Ovary (tissue), 9 donors: Measurements from ENCODE around the gene TPK1. TPM values are rescaled to one million over a fixed set of nuclear protein-coding genes. Genes with fewer than 3 reads are reported as not detected.
"Not testable (repeated sequence)": the region's sequence is repeated elsewhere in the genome, so short reads cannot be mapped to it uniquely, and the experiment has no call there.

Experiments
- DNase-seq, 5 donors: peaks; one replicate each; pipeline ENCODE4 v3.0.0-alpha.2; 2019 to 2020
- H3K27ac ChIP-seq, 2 donors: fragments of 200-600 bp; one replicate each; pipeline versions ENCODE4 v1.5.1 to v1.8.0; 2019 to 2022
- H3K27me3 ChIP-seq: fragments of 200-600 bp; one replicate; pipeline ENCODE4 v1.8.0; 2022
- H3K36me3 ChIP-seq: fragments of 200-600 bp; sonication (generic); one replicate; pipeline ENCODE4 v1.5.1; 2019
- H3K4me1 ChIP-seq: one replicate; pipeline ENCODE4 v1.8.1; 2013; ENCODE audit warnings: mild to moderate bottlenecking, moderate library complexity; ENCODE audit not compliant: insufficient read depth
- H3K4me3 ChIP-seq: fragments of 200-600 bp; sonication (generic); one replicate; pipeline ENCODE4 v1.5.1; 2017
- H3K9me3 ChIP-seq, 2 donors: fragments of 200-600 bp in 1 of 2; sonication (generic) in 1 of 2; one replicate each; pipeline versions ENCODE4 v1.5.1 to v1.8.1; 2013 to 2019; ENCODE audit warnings: mild to moderate bottlenecking in 1 of 2, moderate library complexity in 1 of 2
- CTCF ChIP-seq, 3 donors: fragments of 450-650 bp in 2 of 3; fragments of 200-600 bp in 1 of 3; IDR thresholded peaks; one replicate each; pipeline versions ENCODE4 v1.5.1 to v1.8.0; 2016 to 2022; ENCODE audit warnings: antibody characterized with exemption in 3 of 3, mild to moderate bottlenecking in 1 of 3
- EP300 ChIP-seq: sonication (generic); formaldehyde crosslinking; IDR thresholded peaks from one replicate; pipeline ENCODE4 v1.6.1; 2017; ENCODE audit warnings: antibody characterized with exemption
- POLR2A ChIP-seq: fragments of 450-650 bp; IDR thresholded peaks from one replicate; pipeline ENCODE4 v1.6.1; 2017; ENCODE audit warnings: antibody characterized with exemption, mild to moderate bottlenecking, moderate library complexity
- WGBS, 3 donors: extraction: QIAGEN DNeasy Blood & Tissue Kit in 1 of 3; methylation state at CpG; one replicate each; pipeline versions ENCODE4 v1.1.5 to v1.1.7; 2013 to 2017; 5-methylcytosine and 5-hydroxymethylcytosine counted together
- intact Hi-C, 4 donors: fragments of 100-400 bp; cut with DNase I; formaldehyde crosslinking; loops; one replicate each; pipeline versions ENCODE4 v1.11.0 to v1.15.1; 2022 to 2023
- polyA plus RNA-seq, 2 donors: library from polyadenylated mRNA; stranded (reverse); fragments of 200-250 nt in 1 of 2; fragments of 350-450 nt in 1 of 2; fragmentation: Illumina TruSeq in 1 of 2; extraction: RNeasy Lipid Tissue Mini Kit (QIAGEN cat#74804) in 1 of 2; gene quantifications; one replicate each; pipeline ENCODE4 v1.2.3, GENCODE V29; 2013 to 2014
- total RNA-seq, 7 donors: library from RNA; depleted of rRNA in 2 of 7; stranded (reverse); fragments of >200 nt in 2 of 7; fragmentation: NEBNext Ultra II Directional in 3 of 7; extraction: Animal tissue kit (Norgen Biotek cat#: 25700) in 3 of 7; gene quantifications; one replicate each; pipeline versions ENCODE4 v1.1.0 to v1.2.4, GENCODE V29; 2016 to 2023
- donor health status: DM: no; HTN: no; CAD: no; lungs with moderate emphysema.
- donor health status: DM: no; HTN: no; CAD: no.
- donor health status: Bipolar disorder and iron deficiency.
- donor health status: DM: yes; HTN: yes; CAD: no.
- donor health status: DM: no; HTN: no; CAD: no.
- donor health status: DM: yes; HTN: yes; CAD: no.

TPK1 gene
- total and polyA plus RNA-seq, 9 donors, result 3.2 to 13.1 (median 4.6) TPM

GRCh38 chr7:144812379-144813283 is 23.2 kb downstream of the TPK1 start:
- intact Hi-C loops, result no loop called here
- no peak for DNase-seq
- Histone ChIP-seq H3K4me3 (no peak overlapping the region), H3K27me3 (no peaks in the 10 kb centered on the region), H3K27ac (no peak overlapping the region), H3K9me3 (no peaks in the 10 kb centered on the region), H3K4me1 (peaks cover 1% of the 10 kb centered on the region), H3K36me3 (no peaks in the 10 kb centered on the region)
- TF ChIP-seq CTCF (IDR thresholded peaks at IDR 0.05) (no peak), EP300 (no peak), POLR2A (no peak)
- 61 to 64% (median 64%) methylated on average over 5 of the region's 5 CpGs for WGBS, 3 donors

- no peak for TF ChIP-seq CTCF (IDR thresholded peaks at IDR 0.05)
- no peak for TF ChIP-seq EP300
- no peak for TF ChIP-seq POLR2A
- WGBS, 3 donors, result 96 to 99% (median 98%) methylated on average over 5 of the region's 5 CpGs
- intact Hi-C loops, result no loop called here
Observed at GRCh38 chr7:144805627-144806239, 30.1 kb downstream of the TPK1 start.

GRCh38 chr7:144800678-144801436 is 35.0 kb downstream of the TPK1 start:
- WGBS, 3 donors, result 92 to 95% (median 93%) methylated on average over 4 of the region's 4 CpGs
- H3K4me3 ChIP-seq, H3K27ac ChIP-seq, intact Hi-C loops, H3K27me3 ChIP-seq, DNase-seq, H3K4me1 ChIP-seq, H3K9me3 ChIP-seq, H3K36me3 ChIP-seq: not testable (repeated sequence)

More at GRCh38 chr7:144805627-144806239, 30.1 kb downstream of the TPK1 start:
- Histone ChIP-seq H3K27me3 (no peaks in the 10 kb centered on the region), H3K9me3 (no peaks in the 10 kb centered on the region), H3K4me1 (no peaks in the 10 kb centered on the region), H3K36me3 (no peaks in the 10 kb centered on the region), H3K27ac (no peak overlapping the region), H3K4me3 (no peak overlapping the region)
- no peak for DNase-seq

- no peak for TF ChIP-seq POLR2A
- TF ChIP-seq EP300, result no peak
- no peak for TF ChIP-seq CTCF (IDR thresholded peaks at IDR 0.05)
- Histone ChIP-seq H3K9me3 (no peaks in the 10 kb centered on the region), H3K27ac (no peak overlapping the region), H3K36me3 (no peaks in the 10 kb centered on the region), H3K4me3 (no peak overlapping the region), H3K4me1 (no peaks in the 10 kb centered on the region), H3K27me3 (no peaks in the 10 kb centered on the region)
- no peak for DNase-seq
- 95 to 98% (median 95%) methylated on average over 5 of the region's 5 CpGs for WGBS, 3 donors
- intact Hi-C loops, result no loop called here
Observed at GRCh38 chr7:144796919-144797318, 38.9 kb downstream of the TPK1 start.
